GOT3 (cell line): ENCODE measurements around the gene BCL2A1.
"Not testable (repeated sequence)": the region's sequence is repeated elsewhere in the genome, so short reads cannot be mapped to it uniquely, and the experiment has no call there.

Source experiments
- DNase-seq: peaks from one replicate; lab custom pipeline; 2025; ENCODE audit warnings: mixed read lengths; lab: John Stamatoyannopoulos, UW

Gene BCL2A1

GRCh38 chr15:79923515-79924169, 47.4 kb downstream of the BCL2A1 start:
- peak; percentile 90 for DNase-seq

- DNase-seq: peak; percentile 44
Measured at GRCh38 chr15:79923079-79923514, 47.9 kb downstream of the BCL2A1 start.

GRCh38 chr15:79922512-79923078, 48.4 kb downstream of the BCL2A1 start:
- DNase-seq: no peak

GRCh38 chr15:79919749-79920511, 51.1 kb downstream of the BCL2A1 start:
- no peak for DNase-seq

- no peak for DNase-seq
Measured at GRCh38 chr15:79919090-79919748, 51.8 kb downstream of the BCL2A1 start.

DNA sequence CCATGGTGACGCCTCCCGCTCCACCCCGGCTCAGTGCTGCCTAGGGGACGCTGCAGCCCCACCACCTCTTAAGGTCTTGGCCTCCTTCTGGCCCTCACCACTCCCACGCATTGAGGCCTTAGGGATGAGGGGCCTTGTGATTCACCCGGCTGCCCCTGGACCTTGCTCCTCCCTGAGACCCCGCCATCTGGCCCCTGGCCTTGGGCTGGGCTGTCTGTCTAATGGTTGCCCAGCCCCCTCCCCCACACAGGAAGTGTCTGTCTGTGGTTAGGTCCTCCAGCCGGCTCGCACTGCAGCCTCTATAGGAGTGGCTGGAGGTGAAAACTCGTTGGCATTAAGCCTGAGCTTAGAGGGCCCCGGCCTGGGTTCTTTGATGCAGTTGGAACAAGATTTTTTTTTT, 52.7 kb downstream of the BCL2A1 start:
- no peak for DNase-seq

DNA sequence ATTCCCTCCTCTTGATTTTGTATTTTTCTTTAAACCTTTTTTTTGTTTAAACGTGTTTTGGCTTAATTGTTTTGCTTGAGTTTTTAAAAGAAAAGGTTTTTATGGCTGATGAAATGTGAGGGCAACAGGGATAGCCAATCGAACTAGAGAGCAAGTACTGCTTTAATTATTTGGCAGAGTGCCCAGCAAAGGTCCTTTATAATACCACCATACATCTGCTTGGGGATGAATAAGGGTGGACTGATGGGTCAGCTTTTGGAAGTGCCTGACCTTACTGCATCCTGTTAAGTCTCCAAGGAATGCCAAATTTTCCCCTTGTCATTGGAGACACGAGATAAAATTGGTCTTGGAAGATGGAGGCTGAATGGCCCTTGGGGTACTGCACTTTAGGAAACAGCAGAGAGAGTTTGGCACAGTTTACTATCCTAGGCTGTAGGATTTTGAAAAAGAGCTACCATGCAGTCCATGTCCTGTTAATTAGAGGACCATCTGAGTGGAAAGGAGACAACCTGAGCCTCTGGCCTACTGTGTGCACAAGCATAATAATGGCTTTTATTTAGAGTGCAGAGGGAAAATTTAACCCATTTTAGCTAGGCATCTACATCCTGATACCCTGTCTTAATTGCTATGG, 54.4 kb downstream of the BCL2A1 start:
- no peak for DNase-seq

- not testable (repeated sequence) for DNase-seq
Measured at GRCh38 chr15:79915776-79916501, 55.1 kb downstream of the BCL2A1 start.

DNA sequence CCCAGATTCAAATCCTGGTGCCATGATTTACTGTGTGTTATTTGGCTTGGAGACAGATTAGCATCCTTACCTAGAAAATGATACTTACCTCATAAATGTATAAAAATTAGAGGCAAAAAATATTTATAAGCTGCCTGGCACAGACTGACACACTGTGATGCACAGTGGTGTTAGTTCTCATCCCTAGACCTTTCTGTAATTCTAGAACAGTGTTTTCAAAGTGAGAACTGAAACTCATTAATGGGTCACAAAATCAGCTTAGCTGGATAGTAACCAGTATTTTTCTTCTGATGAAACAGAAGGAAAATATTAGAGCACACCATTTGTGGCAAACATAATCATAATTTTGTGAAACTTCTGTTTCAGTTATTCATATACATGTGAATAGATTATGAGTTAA, 56.3 kb downstream of the BCL2A1 start:
- DNase-seq: no peak
